ENCODE results near the gene SETDB1.

SETDB1 gene

GRCh38 chr1:150976401-150976821, 50.2 kb downstream of the SETDB1 start:
- no peak for DNase-seq
- ATAC-seq = no peak

GRCh38 chr1:150976879-150977694, 50.9 kb downstream of the SETDB1 start:
- DNase-seq (peak; percentile 88), ATAC-seq (peak; percentile 62)

DNA sequence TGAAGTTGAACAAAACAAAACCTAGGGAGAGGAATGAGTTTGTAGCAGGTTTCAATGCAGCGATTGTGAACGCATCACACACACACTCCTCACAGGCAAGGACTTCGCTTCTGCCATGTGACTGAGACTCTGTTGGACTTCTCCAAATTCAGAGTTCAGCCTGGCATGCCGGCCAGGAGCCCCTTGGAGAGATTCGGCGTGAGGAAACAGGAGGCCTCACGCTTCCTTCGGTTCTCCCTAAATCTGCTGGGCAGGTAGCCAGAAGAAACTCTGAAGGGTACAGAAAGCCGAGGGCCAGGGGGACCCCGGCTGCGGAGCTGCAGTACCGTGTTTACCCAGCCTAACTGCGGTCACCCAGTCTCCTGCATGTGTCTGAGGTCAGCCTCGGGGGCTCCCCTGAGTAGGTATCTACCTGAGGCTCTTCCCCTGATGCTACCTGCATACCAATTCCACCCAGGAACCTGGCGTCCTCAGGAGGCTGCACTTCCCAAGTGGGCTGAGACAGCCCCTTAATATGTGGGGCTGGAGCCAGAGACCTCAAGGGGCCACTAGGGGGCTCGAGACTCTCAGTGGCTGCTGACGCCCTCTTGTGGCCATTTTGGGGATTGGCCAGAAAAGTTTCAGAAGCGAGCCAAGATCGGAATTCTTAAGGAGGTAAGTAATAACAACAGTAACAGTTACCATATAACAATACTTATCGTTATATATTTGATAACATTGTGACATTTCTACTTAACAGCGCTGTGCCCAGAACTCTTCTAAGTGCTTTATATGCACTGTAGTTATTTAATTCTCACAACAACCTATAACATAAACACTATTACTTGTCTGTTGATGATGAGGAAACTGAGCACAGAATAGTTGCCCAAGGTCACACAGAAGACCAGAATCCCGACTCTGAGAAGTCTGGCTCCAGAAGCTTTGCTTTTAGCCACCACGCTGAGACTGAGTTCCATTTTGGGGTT, 53.2 kb downstream of the SETDB1 start:
- ATAC-seq (peak; percentile 58), DNase-seq (peak; percentile 90)

DNA sequence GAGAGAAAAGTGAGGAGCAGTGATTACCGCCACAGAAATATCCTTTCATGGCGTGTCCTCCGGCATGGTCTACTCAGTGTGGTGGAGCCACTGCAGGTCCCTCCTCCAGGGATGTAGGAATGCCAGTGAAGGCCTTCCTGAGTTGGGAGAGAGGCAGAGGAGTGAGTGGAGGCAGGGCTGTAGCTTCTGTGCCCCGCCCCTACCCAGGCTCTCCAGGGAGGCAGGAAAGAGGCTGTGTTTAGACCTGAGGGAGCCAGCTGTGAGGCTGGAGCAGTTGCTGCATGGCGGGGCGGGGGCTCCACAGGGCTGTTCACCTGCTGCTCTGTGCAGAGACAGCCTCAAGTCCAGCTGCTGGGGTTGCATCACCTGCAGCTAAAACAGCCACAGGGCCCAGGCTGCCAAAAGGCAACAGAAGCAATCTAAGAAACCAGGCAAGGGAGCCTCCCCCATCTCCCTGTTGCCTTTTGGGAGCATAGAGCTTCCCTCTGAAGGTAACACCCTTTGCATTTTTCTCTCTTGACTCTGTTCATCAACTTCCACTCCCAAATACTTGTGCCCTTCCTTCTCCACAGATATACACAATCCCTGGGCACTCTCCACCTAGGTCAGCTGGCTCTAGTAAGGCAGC, 55.1 kb downstream of the SETDB1 start:
- ATAC-seq (no peak), DNase-seq (no peak)

DNA sequence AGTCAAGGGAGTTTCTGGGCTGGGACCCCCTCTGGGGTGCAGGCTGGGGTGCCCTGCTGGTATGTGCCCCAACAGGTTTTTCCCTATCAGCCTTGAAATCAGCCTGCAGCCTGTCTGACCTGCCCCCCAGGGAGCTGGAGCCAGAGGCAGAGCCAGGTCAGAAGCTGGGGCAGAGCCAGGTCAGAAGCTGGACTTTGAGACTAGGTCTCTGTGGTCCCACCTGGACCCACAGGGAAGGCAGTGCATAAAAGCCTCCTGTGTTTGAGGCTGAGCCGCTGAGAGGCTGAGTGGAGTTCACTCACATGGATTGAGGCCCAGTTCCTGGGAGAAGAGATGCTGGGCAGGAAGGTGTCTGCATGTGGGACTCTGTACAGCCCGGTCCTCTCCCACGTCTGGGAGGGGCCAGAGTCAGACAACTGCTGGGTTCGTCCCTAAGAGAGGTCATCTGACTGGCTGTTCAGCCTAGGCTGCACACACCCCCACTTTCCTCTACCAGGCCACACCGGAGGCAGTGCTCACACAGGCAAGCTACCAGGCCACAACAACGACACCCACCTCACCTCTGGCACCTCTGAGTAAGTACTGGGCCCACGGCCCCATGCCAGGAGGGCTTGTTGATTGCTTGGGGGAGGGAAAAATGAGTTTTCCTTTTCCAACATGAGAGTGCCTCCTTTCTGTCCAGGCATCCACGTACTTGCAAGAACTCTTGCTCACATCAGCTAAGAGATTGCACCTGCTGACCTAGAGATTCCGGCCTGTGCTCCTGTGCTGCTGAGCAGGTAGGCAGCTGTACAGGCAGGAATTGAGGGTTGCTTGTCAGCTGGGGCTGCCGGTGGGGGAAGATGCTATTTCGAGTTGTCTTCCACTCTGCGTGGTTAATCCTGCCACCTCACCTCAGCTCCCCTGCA, 55.9 kb downstream of the SETDB1 start, which contains the start of gene ANXA9:
ANXA9 (plus strand) TSS at position 488 of the 908 bp plus-strand sequence. CDS start 814 bp downstream, outside the sequence.
- DNase-seq = no peak
- peak; percentile 24 for ATAC-seq

GRCh38 chr1:150985179-150985825, 59.1 kb downstream of the SETDB1 start:
- DNase-seq (no peak), ATAC-seq (no peak)

DNA sequence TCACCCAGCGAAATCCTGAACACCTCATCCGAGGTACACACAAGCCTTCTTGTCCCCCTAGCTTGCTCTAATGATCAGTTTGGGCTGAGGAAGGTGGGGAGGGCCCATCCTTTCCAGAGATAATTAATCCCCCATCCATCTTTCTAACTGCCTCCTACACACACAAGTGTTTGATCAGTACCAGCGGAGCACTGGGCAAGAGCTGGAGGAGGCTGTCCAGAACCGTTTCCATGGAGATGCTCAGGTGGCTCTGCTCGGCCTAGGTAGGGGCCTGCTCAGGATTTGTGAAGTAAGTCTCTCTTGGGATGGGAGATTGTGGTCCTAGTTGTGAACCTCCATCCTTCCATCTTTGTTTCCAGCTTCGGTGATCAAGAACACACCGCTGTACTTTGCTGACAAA, 61.8 kb downstream of the SETDB1 start:
- ATAC-seq = no peak
- no peak for DNase-seq

DNA sequence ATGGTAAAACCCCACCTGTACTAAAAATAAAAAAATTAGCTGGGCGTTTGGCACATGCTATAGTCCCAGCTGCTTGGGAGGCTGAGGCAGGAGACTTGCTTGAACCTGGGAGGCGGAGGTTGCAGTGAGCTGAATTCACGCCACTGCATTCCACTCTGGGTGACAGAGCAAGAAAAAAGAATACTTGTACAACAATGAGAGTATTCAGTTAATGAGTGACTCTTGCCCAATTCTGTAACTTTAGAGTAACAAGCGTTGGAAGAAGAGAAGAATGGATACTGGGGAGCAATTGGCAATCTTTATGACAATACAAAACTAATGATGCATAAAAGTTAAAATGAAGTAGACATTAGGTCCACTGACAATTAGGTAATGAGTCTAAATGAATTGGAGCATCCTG, 66.5 kb downstream of the SETDB1 start:
- ATAC-seq = no peak
- no peak for DNase-seq

DNA sequence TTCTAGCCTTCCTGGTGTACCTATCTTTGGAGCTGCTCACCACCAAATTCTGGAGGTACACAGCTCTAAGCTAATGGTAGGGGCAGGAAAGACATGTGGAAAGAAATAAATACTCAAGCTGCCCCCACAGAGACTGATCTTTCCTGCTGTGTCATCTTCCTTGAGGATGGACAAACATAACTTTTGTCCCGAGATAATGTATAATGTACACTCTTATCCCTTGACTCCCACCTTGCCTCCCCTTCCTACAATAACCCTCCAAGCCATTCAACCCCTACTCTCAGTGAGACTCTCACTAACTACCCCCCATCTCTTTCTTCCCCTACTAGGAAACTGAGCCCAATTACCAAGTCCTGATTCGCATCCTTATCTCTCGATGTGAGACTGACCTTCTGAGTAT, 68.1 kb downstream of the SETDB1 start:
- DNase-seq = no peak
- ATAC-seq = no peak

DNA sequence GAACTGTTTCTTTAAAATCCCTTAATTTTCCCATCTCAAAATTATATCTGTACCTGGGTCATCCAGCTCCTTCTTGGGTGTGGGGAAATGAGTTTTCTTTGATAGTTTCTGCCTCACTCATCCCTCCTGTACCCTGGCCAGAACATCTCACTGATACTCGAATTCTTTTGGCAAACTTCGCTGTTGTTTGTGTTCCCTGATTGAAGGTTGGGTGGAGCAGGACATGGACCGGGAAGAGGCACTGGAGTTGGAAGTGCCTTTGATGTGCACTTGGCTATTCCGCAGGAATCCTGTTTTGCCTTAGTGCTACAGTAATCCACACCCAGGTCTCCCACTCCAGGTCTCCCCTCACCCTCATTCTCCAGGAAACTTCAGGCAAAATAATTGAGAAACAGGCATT, 69.3 kb downstream of the SETDB1 start:
- DNase-seq (no peak), ATAC-seq (no peak)

DNA sequence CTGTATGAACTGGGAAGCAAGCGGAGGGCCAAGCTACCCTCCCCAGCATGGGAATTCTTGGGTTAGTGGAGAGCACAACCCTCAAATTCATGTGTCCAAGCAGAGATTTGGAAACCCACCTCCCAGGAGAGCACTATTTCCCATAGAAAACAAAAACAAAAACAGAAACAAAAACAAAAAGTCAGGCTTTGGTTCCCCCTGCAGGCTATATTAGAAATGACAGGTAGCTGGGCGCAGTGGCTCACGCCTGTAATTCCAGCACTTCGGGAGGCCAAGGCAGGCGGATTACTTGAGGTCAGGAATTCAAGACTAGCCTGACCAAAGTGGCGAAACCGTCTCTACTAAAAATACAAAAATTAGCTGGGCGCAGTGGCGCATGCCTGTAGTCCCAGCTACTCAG, 69.7 kb downstream of the SETDB1 start:
- no peak for ATAC-seq
- no peak for DNase-seq

DNA sequence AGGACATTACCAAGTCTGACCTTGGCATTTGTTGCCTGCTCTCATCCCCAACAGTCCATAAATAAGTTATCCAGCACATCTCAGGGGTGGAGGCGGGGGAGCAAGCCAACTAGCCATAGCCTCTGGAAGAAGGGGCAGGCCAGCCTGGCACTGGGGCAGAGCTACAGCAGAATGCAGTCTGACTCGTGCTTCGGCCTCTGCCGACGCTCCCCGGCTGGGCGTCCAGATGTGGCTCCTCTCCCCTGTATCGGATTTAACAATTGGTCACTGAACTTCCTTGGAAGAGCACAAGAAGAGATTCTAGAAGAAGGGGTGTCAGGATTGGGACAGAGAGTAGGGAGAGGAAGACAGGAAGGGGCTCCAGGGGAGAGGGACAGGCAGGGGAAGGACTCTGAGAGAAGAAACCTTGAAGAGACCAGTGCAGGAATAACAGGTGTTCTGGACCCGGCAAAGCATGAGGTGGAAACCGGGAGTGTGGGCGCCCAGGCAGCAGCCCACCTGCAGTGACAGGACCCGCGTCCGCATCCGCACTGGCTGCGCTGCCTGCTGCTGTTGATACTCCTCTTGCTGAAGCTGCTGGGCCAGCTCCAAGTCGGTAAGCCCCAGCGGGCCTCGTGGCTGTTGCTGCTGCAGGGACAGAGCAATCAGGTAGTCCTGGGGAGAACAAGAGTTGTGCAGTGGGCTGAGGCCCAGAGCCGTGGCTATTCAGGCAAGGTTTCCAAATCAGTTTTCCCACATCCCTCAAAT, 71.1 kb downstream of the SETDB1 start:
- no peak for DNase-seq
- ATAC-seq = no peak

DNA sequence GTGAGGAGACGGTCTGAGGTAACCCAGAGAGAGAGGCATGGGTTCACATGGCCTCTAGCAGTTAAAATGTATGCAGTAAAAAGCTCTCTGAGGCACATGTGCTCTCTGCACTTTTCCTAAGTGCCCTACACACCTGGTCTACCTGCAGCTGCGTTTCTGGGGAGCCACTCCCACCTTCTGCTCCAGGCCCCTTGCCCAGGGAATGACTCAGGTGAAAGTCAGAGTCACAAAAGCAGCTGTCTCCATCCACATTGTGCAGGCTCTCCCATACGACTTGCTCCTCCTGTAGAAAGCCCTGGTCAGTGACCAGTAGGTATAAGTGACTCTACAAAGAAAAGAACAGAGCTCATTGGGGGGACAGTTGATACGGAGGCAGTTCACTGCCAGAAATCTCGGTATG, 71.8 kb downstream of the SETDB1 start:
- ATAC-seq (no peak), DNase-seq (no peak)

DNA sequence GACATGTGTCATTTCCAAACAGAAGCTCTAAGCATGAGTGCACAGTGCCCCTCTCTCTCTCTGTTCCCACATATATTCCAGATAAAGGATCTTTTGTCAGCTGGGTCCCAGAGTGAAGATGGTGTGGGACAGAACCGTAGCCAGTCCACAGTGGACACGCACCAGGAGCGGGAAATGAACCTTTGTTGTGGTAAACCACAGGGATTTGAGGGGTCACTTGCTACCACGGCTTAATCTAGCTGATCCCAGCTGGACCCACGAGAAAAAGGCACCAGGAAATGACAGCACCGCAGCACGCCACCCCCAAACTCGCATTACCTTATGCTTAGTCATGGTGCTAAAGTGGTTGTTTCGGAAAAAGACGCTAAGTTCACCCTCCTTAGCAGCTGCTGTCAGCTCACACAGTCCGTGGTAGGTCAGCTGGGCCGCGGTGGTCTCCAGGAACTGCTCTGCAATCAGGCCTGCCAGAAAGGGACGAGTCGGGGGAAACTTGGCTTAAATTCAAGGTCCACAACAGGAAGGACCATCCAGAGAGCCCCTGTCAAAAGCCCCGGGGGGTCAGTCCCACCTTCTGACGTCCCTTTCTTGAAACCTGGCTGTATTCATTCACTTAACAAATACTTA, 73.0 kb downstream of the SETDB1 start:
- DNase-seq (peak; percentile 51), ATAC-seq (peak; percentile 78)

DNA sequence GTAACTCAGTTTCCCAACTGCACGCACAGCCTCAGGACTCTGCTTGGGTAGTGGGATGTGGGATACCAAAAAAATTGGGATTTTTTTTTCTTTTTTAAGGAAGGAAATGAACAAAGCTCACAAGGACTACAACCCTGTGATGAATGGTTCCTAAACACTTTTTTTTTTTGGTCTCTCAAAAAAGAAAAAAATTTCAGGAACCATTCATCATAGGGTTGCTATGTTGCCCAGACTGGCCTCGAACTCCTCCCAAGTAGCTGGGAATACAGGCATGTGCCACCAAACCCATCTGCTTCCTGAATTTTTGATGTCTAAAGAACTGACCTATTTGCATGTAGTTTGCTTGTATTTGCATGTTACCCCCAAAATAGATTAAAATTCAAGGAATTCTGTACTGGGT, 73.8 kb downstream of the SETDB1 start:
- ATAC-seq = no peak
- DNase-seq = no peak

- DNase-seq (no peak), ATAC-seq (no peak)
Observed at GRCh38 chr1:151000408-151000807, 74.2 kb downstream of the SETDB1 start.

GRCh38 chr1:151001602-151002001, 75.4 kb downstream of the SETDB1 start:
- ATAC-seq (no peak), DNase-seq (no peak)

DNA sequence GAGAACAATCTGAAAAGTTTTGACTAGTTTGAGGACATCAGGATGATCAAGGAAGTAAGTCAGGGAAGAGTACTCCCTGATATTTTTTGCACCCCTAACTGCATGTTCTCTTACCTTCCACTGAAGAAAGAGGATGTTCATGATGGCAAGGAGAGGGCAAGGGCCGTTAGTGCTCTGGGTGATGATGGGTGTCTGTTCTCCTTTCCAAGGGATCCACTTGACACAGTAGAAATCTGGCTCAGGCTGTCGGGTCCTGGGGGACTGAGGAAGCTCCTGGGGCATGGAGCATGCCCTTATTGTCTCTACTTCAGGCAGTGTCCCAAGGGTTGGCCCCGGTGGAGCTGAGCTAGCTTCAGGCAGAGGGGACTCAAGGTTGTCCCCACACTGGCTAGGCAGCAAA, 75.9 kb downstream of the SETDB1 start:
- ATAC-seq = no peak
- no peak for DNase-seq

DNA sequence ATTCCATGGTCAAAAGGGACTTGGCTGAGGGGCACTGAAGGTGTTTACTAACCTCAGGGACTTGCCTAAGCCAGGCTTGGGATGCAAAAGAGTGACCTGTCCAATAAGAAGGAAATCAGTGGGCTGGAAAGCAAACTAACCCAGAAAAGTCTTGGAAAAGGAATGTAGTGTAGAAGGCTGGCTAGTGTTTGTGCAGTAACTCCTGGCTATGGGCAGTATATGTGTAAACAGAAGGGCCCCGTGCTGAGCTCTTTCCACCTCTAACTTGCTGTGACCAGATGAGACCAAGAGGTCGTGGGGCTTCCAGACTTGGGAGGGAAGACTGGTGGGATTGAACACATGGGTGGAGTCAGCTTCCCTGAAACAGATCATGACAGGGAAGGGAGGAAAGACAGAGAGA, 76.4 kb downstream of the SETDB1 start:
- ATAC-seq (no peak), DNase-seq (no peak)

- DNase-seq (no peak), ATAC-seq (no peak)
Observed at GRCh38 chr1:151003180-151003579, 77.0 kb downstream of the SETDB1 start.

Measured in stimulated activated naive CD8-positive, alpha-beta T cell treated with anti-CD3 and anti-CD28 coated beads, Interleukin-15, Interleukin-2, amounts not matched to agents 100 U/mL and 50 U/mL, for 24 hours (primary cell).